GM19025 (cell line): ENCODE results near the gene KIF3A.
"Not testable (repeated sequence)": the region's sequence is repeated elsewhere in the genome, so short reads cannot be mapped to it uniquely, and the experiment has no call there.

ENCODE experiments used
- ATAC-seq: cut with Tn5 transposase; IDR thresholded peaks from one replicate; pipeline ENCODE4 v1.9.1; 2021; ENCODE audit warnings: mild to moderate bottlenecking, low read depth, moderate library complexity; ENCODE audit not compliant: unreplicated experiment

KIF3A gene

GRCh38 chr5:132729896-132730295, 7.5 kb downstream of the KIF3A start:
- ATAC-seq = no peak

GRCh38 chr5:132725745-132726144, 11.6 kb downstream of the KIF3A start:
- ATAC-seq = no peak

GRCh38 chr5:132718544-132719312, 18.6 kb downstream of the KIF3A start:
- no peak for ATAC-seq

- no peak for ATAC-seq
These were observed 22.7 kb downstream of the KIF3A start for GRCh38 chr5:132714456-132715307.

- no peak for ATAC-seq
These were observed 28.7 kb downstream of the KIF3A start for GRCh38 chr5:132708645-132709044.

GRCh38 chr5:132704875-132705274, 32.5 kb downstream of the KIF3A start:
- no peak for ATAC-seq

GRCh38 chr5:132695956-132696355, 41.4 kb downstream of the KIF3A start:
- no peak for ATAC-seq

- no peak for ATAC-seq
These were observed 44.7 kb downstream of the KIF3A start for GRCh38 chr5:132692632-132692967.

- ATAC-seq = not testable (repeated sequence)
These were observed 45.4 kb downstream of the KIF3A start for GRCh38 chr5:132691755-132692631.

- no peak for ATAC-seq
These were observed 47.2 kb downstream of the KIF3A start for GRCh38 chr5:132690156-132690555.

GRCh38 chr5:132689513-132689912, 47.8 kb downstream of the KIF3A start:
- ATAC-seq = no peak

GRCh38 chr5:132688536-132689339, 48.6 kb downstream of the KIF3A start:
- no peak for ATAC-seq

- ATAC-seq = no peak
These were observed 49.4 kb downstream of the KIF3A start for GRCh38 chr5:132687995-132688394.

- ATAC-seq = no peak
These were observed 51.2 kb downstream of the KIF3A start for GRCh38 chr5:132686193-132686592.

- ATAC-seq = no peak
These were observed 52.2 kb downstream of the KIF3A start for GRCh38 chr5:132684922-132685720.

- ATAC-seq = no peak
These were observed 52.9 kb downstream of the KIF3A start for GRCh38 chr5:132684491-132684890.

GRCh38 chr5:132681983-132682382, 55.4 kb downstream of the KIF3A start:
- ATAC-seq = no peak

- no peak for ATAC-seq
These were observed 55.9 kb downstream of the KIF3A start for GRCh38 chr5:132681476-132681831.

GRCh38 chr5:132680780-132681475, 56.4 kb downstream of the KIF3A start:
- ATAC-seq = no peak
